PFSK-1 (cell line): ENCODE results near the gene NINJ2.

Experiments
- FOXP2 ChIP-seq: optimal IDR thresholded peaks from 2 replicates; pipeline ENCODE3; 2011; ENCODE audit warnings: borderline replicate concordance, control low read depth, inconsistent platforms; ENCODE audit not compliant: insufficient read depth; ENCODE audit errors: extremely low read length, extremely low read depth
- POLR2AphosphoS5 ChIP-seq: IDR thresholded peaks from 2 replicates; pipeline ENCODE4 v1.6.1; 2012; ENCODE audit warnings: low read depth, mild to moderate bottlenecking, control low read depth, low read length, moderate library complexity
- REST ChIP-seq, 2 experiments: IDR thresholded peaks; 2 replicates each; pipeline versions ENCODE4 v1.6.1 to v1.8.0; 2011 to 2012; ENCODE audit warnings: low read depth in 2 of 2, low read length in 2 of 2, control low read depth in 1 of 2, inconsistent platforms in 1 of 2, mild to moderate bottlenecking in 1 of 2, moderate library complexity in 1 of 2; ENCODE audit not compliant: insufficient read depth in 1 of 2
- SIN3A ChIP-seq: IDR thresholded peaks from 2 replicates; pipeline ENCODE4 v1.6.1; 2012; ENCODE audit warnings: mild to moderate bottlenecking, low read length, moderate library complexity, borderline replicate concordance; ENCODE audit not compliant: insufficient read depth
- TAF1 ChIP-seq: IDR thresholded peaks from 2 replicates; pipeline ENCODE4 v1.6.1; 2012; ENCODE audit warnings: low read length, control low read depth, borderline replicate concordance; ENCODE audit not compliant: insufficient read depth

NINJ2 gene

GRCh38 chr12:536751-537245 is 126.4 kb downstream of the NINJ2 start:
- TF ChIP-seq SIN3A (no peak), POLR2AphosphoS5 (no peak)

- TF ChIP-seq TAF1 (no peak), REST (IDR thresholded peaks at IDR 0.05; ENCODE audit: insufficient read depth in 1 of 2, low read depth in 2 of 2, low read length in 2 of 2) (no peak), FOXP2 (no peak), POLR2AphosphoS5 (no peak), SIN3A (no peak)
Measured at GRCh38 chr12:535396-535795, 127.8 kb downstream of the NINJ2 start.

- TF ChIP-seq FOXP2 = no peak
- TF ChIP-seq POLR2AphosphoS5 = no peak
- TF ChIP-seq REST (IDR thresholded peaks at IDR 0.05; ENCODE audit: insufficient read depth in 1 of 2, low read depth in 2 of 2, low read length in 2 of 2) = no peak
- no peak for TF ChIP-seq SIN3A
- no peak for TF ChIP-seq TAF1
Measured at GRCh38 chr12:534216-534615, 129.0 kb downstream of the NINJ2 start.

- TF ChIP-seq TAF1 (no peak), POLR2AphosphoS5 (no peak), REST (IDR thresholded peaks at IDR 0.05; ENCODE audit: insufficient read depth in 1 of 2, low read depth in 2 of 2, low read length in 2 of 2) (no peak), FOXP2 (no peak)
Measured at GRCh38 chr12:533718-534117, 129.5 kb downstream of the NINJ2 start.

- TF ChIP-seq REST (IDR thresholded peaks at IDR 0.05; ENCODE audit: insufficient read depth in 1 of 2, low read depth in 2 of 2, low read length in 2 of 2) = no peak
- no peak for TF ChIP-seq SIN3A
- no peak for TF ChIP-seq POLR2AphosphoS5
- TF ChIP-seq FOXP2 = no peak
- TF ChIP-seq TAF1 = no peak
Measured at GRCh38 chr12:532908-533565, 130.2 kb downstream of the NINJ2 start.
